ENCODE results near the gene SGCA. TPM values are rescaled to one million over a fixed set of nuclear protein-coding genes. Genes with fewer than 3 reads are reported as not detected.

SGCA gene
- polyA plus RNA-seq, 6 donors from 2014 or later = 2.0 to 16.6 (median 3.5) TPM

- DNase-seq (no peak), ATAC-seq (ENCODE audit: low read depth in 2 of 2) (no peak)
- H3K9me3 Mint-ChIP-seq = no peaks in the 10 kb centered on the region
- H3K4me3 Mint-ChIP-seq = peak overlapping the region in 1 of 8 donors; percentile 37
- no peaks in the 10 kb centered on the region for H3K36me3 Mint-ChIP-seq
- peaks cover 23 to 28% (median 27%) of the 10 kb centered on the region in 3 donors for H3K4me1 Mint-ChIP-seq
- H3K27me3 Mint-ChIP-seq = peaks cover 6 to 17% (median 13%) of the 10 kb centered on the region in 3 donors
- H3K27ac Mint-ChIP-seq = peak overlapping the region in 4 of 6 donors; percentile 56 to 96 (median 70)
Measured at GRCh38 chr17:50194934-50195865, 29.4 kb downstream of the SGCA start.

GRCh38 chr17:50196036-50196435 is 30.2 kb downstream of the SGCA start:
- Mint-ChIP-seq H3K36me3 (no peaks in the 10 kb centered on the region), H3K4me1 (peaks cover 26 to 36% (median 35%) of the 10 kb centered on the region in 3 donors), H3K9me3 (no peaks in the 10 kb centered on the region), H3K27ac (peak overlapping the region in 4 of 6 donors; percentile 14 to 96 (median 76)), H3K4me3 (peak overlapping the region in 1 of 8 donors; percentile 37), H3K27me3 (peaks cover 12 to 22% (median 19%) of the 10 kb centered on the region in 3 donors)
- ATAC-seq (ENCODE audit: low read depth in 2 of 2) = no peak
- no peak for DNase-seq

- Mint-ChIP-seq H3K4me1 (peaks cover 30 to 37% (median 37%) of the 10 kb centered on the region in 3 donors), H3K36me3 (no peaks in the 10 kb centered on the region), H3K27ac (peak overlapping the region in 1 of 6 donors; percentile 80), H3K9me3 (no peaks in the 10 kb centered on the region), H3K4me3 (no peak overlapping the region), H3K27me3 (peaks cover 17 to 30% (median 27%) of the 10 kb centered on the region in 3 donors)
- no peak for ATAC-seq (ENCODE audit: low read depth in 2 of 2)
- DNase-seq = no peak
Measured at GRCh38 chr17:50196826-50197225, 31.0 kb downstream of the SGCA start.

- Mint-ChIP-seq H3K27me3 (peaks cover 28 to 43% (median 41%) of the 10 kb centered on the region in 3 donors), H3K9me3 (no peaks in the 10 kb centered on the region), H3K27ac (peak overlapping the region in 4 of 6 donors; percentile 80 to 95 (median 92)), H3K4me1 (peaks cover 21 to 28% (median 26%) of the 10 kb centered on the region in 3 donors), H3K36me3 (no peaks in the 10 kb centered on the region), H3K4me3 (peak overlapping the region in 3 of 8 donors; percentile 19 to 82 (median 73))
- DNase-seq = peak; percentile 49
- peak in 1 of 2 donors; percentile 6 for ATAC-seq (ENCODE audit: low read depth in 2 of 2)
Measured at GRCh38 chr17:50198026-50198669, 32.3 kb downstream of the SGCA start.

GRCh38 chr17:50199211-50199802 is 33.5 kb downstream of the SGCA start:
- DNase-seq (no peak), ATAC-seq (ENCODE audit: low read depth in 2 of 2) (no peak)
- Mint-ChIP-seq H3K27ac (peak overlapping the region; percentile 14 to 97 (median 86)), H3K9me3 (no peaks in the 10 kb centered on the region), H3K4me3 (peak overlapping the region in 4 of 8 donors; percentile 66 to 82 (median 76)), H3K4me1 (peaks cover 19 to 22% (median 19%) of the 10 kb centered on the region in 3 donors), H3K36me3 (no peaks in the 10 kb centered on the region), H3K27me3 (peaks cover 28 to 51% (median 45%) of the 10 kb centered on the region in 3 donors)

GRCh38 chr17:50199803-50200456 is 34.1 kb downstream of the SGCA start:
- peak; percentile 78 to 85 for ATAC-seq (ENCODE audit: low read depth in 2 of 2)
- Mint-ChIP-seq H3K27ac (peak overlapping the region; percentile 86 to 97 (median 94)), H3K27me3 (peaks cover 28 to 57% (median 51%) of the 10 kb centered on the region in 3 donors), H3K4me1 (peaks cover 19 to 22% (median 19%) of the 10 kb centered on the region in 3 donors), H3K9me3 (no peaks in the 10 kb centered on the region), H3K36me3 (no peaks in the 10 kb centered on the region), H3K4me3 (peak overlapping the region; percentile 74 to 91 (median 83))
- DNase-seq = peak; percentile 76

- H3K4me1 Mint-ChIP-seq = peaks cover 19 to 22% (median 19%) of the 10 kb centered on the region in 3 donors
- H3K4me3 Mint-ChIP-seq = peak overlapping the region; percentile 74 to 91 (median 83)
- no peaks in the 10 kb centered on the region for H3K36me3 Mint-ChIP-seq
- ATAC-seq (ENCODE audit: low read depth in 2 of 2) = peak; percentile 57 to 69
- peak overlapping the region; percentile 86 to 97 (median 94) for H3K27ac Mint-ChIP-seq
- peaks cover 0 to 2% (median 0%) of the 10 kb centered on the region in 7 donors for H3K9me3 Mint-ChIP-seq
- H3K27me3 Mint-ChIP-seq = peaks cover 35 to 64% (median 58%) of the 10 kb centered on the region in 3 donors
- peak; percentile 81 for DNase-seq
Measured at GRCh38 chr17:50200457-50201275, 34.9 kb downstream of the SGCA start.

GRCh38 chr17:50201276-50201854 is 35.6 kb downstream of the SGCA start, which contains the start of gene COL1A1:
TSS of gene COL1A1 (minus strand) at chr17:50201631. CDS start at chr17:50201513, 118 bp downstream.
- H3K36me3 Mint-ChIP-seq = no peaks in the 10 kb centered on the region
- peaks cover 19 to 22% (median 19%) of the 10 kb centered on the region in 3 donors for H3K4me1 Mint-ChIP-seq
- peak within 1 kb of the TSS; percentile 74 to 91 (median 83) for H3K4me3 Mint-ChIP-seq
- peaks cover 37 to 71% (median 64%) of the 10 kb centered on the region in 3 donors for H3K27me3 Mint-ChIP-seq
- H3K27ac Mint-ChIP-seq = peak within 1 kb of the TSS; percentile 82 to 97 (median 94)
- ATAC-seq (ENCODE audit: low read depth in 2 of 2) = no peak
- DNase-seq = no peak
- peaks cover 0 to 2% (median 0%) of the 10 kb centered on the region in 7 donors for H3K9me3 Mint-ChIP-seq

- peaks cover 23 to 32% (median 30%) of the 10 kb centered on the region in 3 donors for H3K4me1 Mint-ChIP-seq
- H3K27me3 Mint-ChIP-seq = peaks cover 51 to 83% (median 73%) of the 10 kb centered on the region in 3 donors
Measured at GRCh38 chr17:50203086-50203485, 37.3 kb downstream of the SGCA start.

GRCh38 chr17:50203604-50204345 is 38.0 kb downstream of the SGCA start:
- Mint-ChIP-seq H3K27ac (no peak overlapping the region), H3K4me1 (peaks cover 17 to 32% (median 28%) of the 10 kb centered on the region in 3 donors), H3K9me3 (peaks cover 0 to 2% (median 0%) of the 10 kb centered on the region in 7 donors), H3K27me3 (peaks cover 52 to 85% (median 73%) of the 10 kb centered on the region in 3 donors), H3K36me3 (no peaks in the 10 kb centered on the region), H3K4me3 (no peak overlapping the region)
- no peak for ATAC-seq (ENCODE audit: low read depth in 2 of 2)
- DNase-seq = no peak

More at GRCh38 chr17:50203086-50203485, 37.3 kb downstream of the SGCA start:
- H3K27ac Mint-ChIP-seq = peak overlapping the region in 1 of 6 donors; percentile 37
- H3K9me3 Mint-ChIP-seq = peaks cover 0 to 2% (median 0%) of the 10 kb centered on the region in 7 donors
- no peak for DNase-seq
- ATAC-seq (ENCODE audit: low read depth in 2 of 2) = no peak
- H3K36me3 Mint-ChIP-seq = no peaks in the 10 kb centered on the region
- H3K4me3 Mint-ChIP-seq = peak overlapping the region in 1 of 8 donors; percentile 1

- Mint-ChIP-seq H3K9me3 (peaks cover 0 to 2% (median 0%) of the 10 kb centered on the region in 7 donors), H3K4me3 (peak overlapping the region in 1 of 8 donors; percentile 41), H3K36me3 (no peaks in the 10 kb centered on the region), H3K27ac (peak overlapping the region in 1 of 6 donors; percentile 29), H3K4me1 (peaks cover 17 to 32% (median 28%) of the 10 kb centered on the region in 3 donors), H3K27me3 (peaks cover 58 to 89% (median 78%) of the 10 kb centered on the region in 3 donors)
- DNase-seq (no peak), ATAC-seq (ENCODE audit: low read depth in 2 of 2) (no peak)
Measured at GRCh38 chr17:50204431-50204830, 38.6 kb downstream of the SGCA start.
